RPMI8226 (cell line): Measurements from ENCODE around the gene ST3GAL3.

Experiments
- DNase-seq: peaks from one replicate; pipeline ENCODE4 v3.0.0-alpha.2; 2015

ST3GAL3 gene

DNA sequence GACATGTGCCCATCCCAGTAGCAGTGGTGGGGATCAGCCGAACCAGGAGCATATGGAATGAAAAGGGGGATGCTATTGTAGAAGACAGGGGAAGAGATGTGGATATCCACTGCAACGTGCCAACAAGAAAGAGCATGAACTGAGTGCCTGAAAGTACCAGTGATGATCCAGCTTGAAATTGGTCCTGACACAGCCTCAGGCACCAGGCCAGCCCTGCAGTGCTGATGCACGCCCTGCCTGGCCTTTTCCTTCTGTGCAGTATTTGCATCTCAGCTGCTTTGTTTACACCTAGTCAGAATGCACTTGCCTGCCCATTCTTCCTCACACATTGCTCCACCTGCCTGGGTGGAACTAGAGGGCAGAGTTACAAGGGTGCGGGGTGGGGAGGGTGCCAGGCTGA lies 176.0 kb downstream of the ST3GAL3 start:
- no peak for DNase-seq

DNA sequence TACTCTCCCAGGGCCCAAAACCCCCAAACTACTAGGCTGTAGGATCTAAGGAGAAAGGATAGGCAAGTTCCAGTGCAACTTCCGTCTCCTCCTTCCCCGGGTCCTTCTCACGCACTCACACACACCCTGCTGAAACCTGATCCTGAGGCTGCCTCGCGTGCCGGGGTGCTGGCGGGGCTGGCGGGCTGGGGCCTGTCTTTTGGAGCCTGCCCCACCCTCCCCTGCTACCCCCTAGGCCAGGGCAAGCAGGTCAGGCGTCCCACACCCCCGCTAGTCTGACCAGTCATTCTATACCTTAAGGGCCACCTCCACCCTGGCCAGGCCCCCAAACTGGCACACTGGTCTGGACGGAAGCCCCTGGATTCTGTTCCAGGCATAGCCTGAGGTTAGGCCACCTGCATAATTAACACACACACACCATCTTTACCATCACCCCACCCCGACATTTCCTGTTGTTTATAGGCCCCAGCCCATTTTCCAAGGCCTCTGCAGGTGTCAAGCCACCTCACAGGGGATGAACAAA lies 178.0 kb downstream of the ST3GAL3 start:
- DNase-seq, result no peak

DNA sequence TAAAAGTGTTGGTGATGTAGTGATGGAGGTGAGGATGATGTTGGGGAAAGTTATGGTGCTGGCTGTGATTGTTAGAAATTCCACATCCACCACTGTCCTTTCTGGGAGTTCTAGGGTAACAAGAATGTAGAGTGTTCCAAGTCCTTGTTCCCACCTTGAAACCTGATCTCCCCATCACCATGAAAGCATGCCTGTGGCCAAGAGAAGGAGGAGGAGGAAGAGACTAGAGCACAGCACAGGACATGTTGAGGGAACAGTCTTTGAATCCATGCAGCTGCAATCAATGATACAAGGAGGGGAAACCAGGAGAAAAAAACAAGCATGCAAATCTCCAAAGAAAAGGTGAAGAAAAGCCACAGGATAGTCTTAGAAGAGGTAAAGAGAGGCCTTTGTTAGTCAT lies 180.4 kb downstream of the ST3GAL3 start:
- DNase-seq, result no peak

DNA sequence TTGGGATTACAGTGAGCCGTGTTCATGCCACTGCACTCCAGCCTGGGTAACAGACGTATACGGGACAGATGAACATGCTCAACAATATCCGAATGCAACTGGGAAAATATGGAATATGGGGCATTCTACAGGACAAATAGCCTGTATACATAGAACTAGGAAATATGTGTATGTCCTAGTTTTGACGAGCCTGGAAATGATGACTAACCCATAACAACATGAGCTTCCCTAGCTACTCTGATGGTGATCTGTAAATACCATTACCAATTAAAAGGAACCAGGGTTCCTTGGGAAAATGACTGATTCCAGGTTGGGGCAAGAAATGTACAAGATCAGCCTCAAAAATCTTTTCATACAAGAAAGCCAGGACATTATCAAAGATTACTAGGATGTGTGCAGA lies 183.5 kb downstream of the ST3GAL3 start:
- DNase-seq, result no peak

DNA sequence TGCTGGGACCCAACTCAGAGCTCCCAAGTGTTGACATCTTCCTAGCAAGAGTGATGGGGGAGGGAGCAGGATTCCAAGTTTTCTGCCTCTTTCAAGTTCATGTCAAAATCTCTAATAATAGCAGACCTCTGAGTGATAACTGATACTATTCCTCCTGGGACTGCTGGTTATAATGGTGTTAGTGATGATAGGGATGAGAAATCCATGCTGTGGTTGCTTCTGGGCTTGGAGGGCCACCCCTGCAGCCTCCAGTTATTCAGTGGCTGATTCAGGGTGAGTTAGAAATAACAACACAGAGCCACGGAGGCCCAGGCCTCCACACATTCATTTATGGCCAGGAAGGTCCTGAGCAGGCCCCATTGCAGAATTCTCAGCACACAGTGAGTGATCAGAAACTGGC lies 185.7 kb downstream of the ST3GAL3 start:
- no peak for DNase-seq

DNA sequence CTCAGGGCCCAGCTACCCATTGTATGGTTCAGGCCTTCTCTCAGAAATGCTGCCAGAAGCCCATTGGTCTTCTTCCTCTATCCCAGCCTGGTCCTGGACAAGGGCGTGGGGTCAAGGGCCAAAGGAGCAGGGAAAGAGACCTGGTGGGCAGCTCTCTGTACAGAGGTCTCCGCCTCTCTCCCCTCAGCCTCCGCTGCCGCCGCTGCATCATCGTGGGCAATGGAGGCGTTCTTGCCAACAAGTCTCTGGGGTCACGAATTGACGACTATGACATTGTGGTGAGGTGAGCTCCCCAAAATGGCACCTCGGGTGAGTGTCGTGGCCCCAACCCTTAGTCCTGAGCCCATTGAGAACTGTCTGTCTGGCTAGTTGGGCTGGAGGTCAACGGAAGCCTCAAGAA lies 191.6 kb downstream of the ST3GAL3 start:
- no peak for DNase-seq

DNA sequence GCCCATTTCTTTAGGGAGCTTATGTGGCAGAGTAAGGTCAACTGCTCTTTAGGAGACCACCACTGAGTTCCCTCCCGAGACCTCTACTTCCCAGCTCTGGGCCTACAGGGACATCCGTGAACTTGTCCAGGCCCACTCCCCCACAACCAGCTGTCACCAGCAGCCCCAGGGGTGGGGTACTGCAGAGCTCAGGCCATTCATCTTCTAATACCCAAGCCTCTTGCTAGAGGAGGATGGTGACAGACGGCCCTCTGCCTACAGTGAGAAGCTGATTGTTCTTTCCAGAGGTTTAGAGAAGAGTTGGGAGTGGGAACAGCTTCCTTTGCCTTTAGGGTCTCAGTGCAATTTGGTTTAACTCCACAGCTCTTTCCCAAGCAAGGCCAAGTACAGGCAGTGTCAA lies 193.1 kb downstream of the ST3GAL3 start:
- DNase-seq, result no peak

DNA sequence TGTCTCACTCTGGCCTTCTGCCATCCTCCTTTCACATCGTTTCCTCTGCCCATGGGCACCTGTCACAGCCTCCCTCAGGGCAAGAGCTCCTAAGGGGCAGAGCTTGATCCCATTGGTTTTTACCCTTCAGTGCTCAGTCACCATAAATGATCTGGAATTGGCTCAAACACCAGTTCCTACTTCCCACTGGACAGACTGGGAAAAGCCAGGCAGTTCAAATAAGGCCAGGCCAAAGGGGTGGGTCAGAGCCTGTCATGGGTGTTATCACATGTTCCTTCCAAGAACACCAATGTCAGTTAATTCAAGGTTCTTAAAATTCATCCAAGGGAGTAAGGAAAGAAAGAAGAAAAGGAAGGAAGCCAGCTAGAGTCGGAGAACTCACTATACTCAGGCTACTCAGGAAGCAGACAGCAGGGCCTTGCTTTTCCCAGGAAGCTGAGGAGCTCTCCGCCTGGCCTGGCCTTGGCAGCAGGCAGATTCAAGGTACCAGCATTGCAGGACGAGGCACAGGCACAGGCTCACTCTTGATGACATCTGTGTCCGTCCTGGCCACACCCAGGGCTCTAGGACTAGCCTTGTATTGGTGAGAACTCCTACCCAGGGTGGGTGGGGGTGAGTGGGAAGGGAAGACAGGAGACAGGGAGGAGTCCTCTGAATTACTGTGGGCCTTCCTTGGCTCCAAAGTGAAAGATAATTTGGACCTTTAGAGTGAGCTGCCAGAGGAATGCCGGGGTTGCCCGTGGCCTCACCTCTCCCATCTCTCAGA lies 194.0 kb downstream of the ST3GAL3 start:
- no peak for DNase-seq

DNA sequence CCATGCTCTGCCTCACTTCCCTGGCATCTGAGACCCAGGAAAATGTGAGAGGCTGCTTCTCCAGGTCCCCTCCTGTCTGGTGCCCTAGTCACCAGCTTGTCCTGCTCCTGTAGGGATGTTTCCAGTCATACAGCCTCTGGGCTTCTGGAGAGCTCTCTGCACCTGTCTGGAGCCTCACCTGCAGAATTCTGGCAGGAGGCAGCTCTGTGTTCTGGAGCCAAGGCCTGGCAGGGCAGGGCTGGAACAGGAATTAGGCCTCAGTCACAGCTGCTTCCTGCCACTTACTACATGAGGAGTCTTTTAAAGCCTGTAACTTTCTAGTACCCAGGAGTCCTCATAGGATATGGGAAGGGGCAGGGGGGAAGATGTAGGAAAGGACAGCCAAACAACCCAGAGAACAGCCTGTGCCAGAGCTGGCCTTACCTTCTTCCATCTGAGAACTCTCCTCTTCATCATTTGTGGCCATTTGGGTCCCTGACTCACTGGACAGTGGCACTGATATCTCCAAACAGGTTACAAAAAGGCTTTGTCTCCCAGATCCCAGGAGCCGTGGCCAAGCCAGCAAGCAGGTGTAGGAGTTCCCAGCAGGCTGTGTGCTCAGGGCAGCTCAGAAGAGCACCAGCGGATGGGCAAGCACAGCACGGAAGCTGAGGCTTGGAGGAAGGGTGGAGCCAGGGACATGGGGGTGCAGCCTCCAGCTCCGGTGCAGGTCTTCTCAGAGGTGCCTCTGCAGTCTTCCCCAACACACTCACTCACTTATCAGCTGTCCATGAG lies 194.9 kb downstream of the ST3GAL3 start:
- DNase-seq, result no peak

DNA sequence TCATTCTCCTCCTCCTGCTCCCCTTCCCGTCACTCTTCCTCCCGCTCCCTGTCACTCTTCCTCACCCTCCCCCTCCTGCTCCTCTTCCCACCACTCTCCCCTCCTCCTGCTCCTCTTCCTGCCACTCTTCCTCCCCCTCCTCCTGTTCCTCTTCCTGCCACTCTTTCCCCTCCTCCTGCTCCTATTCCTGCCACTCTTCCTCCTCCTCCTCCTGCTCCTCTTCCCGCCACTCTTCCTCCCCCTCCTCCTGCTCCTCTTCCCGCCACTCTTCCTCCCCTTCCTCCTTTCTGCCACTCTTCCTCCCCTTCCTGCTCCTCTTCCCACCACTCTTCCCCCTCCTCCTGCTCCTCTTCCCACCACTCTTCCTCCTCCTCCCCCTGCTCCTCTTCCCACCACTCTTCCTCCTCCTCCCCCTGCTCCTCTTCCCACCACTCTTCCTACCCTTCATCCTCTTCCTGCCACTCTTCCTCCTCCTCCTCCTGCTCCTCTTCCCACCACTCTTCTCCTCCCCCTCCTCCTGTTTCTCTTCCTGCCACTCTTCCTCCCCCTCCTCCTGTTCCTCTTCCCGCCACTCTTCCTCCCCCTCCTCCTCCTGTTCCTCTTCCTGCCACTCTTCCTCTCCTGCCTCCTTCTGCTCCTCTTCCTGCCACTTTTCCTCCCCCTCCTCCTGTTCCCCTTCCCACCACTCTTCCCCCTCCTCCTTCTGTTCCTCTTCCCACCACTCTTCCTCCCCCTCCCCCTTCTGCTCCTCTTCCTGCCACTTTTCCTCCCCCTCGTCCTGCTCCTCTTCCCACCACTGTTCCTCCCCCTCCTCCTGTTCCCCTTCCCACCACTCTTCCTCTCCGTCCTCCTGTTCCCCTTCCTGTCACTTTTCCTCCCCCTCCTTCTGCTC lies 197.6 kb downstream of the ST3GAL3 start:
- DNase-seq, result no peak

DNA sequence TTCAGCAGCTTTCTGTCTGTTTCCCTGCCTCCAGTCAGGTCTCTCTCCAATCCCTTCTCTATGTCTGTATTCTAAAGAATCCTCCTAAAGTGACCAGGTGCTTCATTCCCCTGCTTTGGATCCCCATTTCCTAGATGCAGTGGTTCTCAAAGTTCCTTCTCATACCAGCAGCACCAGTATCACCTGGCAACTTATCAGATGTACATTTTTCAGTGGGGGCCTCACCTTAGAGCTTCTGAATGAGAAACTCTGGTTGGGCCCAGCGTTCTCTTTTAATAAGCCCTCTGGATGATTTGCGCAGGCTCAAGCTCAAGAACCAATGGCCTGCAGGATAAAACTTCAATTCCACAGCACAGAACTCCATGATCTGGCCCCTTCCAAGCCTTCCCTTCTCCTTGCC lies 200.9 kb downstream of the ST3GAL3 start:
- DNase-seq, result no peak

DNA sequence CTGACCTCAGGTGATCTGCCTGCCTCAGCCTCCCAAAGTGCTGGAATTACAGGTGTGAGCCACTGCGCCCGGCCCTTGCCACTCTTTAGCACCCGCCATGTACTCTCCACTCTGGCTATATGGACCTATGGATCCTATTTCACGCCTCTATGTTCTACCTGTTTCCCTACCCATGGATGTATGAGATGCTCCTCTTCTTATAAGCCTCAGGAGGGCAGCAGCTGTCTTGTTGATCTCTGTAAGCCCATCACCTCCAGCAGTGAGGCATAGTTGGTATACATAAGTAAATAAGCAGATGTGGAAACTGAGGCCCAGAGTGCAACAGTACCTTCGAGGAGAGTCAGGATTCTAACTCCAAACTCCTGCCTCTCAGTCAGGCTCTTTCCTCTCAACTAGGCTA lies 201.5 kb downstream of the ST3GAL3 start:
- no peak for DNase-seq

DNA sequence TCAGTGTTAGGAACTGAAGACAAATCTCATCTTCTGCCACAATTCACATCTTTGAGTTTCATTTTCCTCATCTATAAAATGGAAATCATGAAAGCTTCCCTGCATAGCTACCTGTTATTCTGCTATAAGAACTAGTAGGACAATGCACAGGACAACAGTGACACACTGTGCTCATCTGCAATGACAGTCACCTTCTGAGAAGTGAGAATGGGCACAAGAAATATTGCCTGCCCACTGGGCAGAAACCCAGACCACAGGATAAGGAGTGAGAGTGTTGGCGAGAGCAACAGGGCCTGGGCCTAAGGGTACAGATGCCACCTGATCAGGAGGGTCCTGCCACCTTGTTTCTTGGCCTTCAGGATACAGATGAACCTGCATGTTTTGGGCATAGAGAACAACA lies 203.0 kb downstream of the ST3GAL3 start:
- peak; percentile 24 for DNase-seq

DNA sequence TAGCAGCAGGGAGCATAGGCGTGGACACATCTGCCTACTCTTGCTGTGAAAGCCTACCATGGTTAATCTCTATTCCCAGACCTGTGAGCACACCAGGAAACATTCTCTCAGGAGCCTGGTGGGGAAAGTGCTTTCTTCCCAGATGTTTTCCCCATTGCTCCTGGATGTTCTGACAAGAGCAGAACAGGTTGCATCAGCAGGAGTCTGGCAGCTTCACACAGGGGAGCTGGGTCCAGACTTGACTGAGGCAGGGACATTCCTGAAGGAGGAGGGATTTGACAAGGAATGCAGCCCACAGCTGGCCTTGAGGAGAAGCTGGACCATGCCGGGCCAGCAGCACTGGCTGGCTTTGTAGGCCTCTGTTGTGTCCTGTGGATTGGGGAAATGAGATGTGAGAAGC lies 205.3 kb downstream of the ST3GAL3 start:
- no peak for DNase-seq

DNA sequence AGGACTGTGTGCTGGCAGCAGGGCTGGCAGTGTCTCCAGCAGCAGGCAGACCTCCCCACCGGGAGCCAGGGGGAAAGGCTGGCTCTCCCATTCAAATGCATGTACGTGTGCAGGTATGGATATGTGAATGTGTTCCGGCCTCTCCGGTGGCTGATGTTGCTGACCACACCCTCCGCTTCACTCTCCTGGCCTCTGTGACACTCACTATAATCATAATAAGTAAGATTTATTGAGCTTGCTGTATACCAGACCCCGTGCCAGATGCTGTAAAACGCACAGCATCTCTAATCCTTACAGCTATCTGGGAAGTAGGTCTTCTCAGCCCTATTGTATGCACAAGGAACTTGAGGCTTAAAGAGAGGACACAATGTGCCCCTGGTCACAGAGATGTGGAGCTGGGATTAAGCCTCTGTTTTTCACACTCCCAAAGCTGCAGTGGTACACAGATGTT lies 205.7 kb downstream of the ST3GAL3 start:
- no peak for DNase-seq

DNA sequence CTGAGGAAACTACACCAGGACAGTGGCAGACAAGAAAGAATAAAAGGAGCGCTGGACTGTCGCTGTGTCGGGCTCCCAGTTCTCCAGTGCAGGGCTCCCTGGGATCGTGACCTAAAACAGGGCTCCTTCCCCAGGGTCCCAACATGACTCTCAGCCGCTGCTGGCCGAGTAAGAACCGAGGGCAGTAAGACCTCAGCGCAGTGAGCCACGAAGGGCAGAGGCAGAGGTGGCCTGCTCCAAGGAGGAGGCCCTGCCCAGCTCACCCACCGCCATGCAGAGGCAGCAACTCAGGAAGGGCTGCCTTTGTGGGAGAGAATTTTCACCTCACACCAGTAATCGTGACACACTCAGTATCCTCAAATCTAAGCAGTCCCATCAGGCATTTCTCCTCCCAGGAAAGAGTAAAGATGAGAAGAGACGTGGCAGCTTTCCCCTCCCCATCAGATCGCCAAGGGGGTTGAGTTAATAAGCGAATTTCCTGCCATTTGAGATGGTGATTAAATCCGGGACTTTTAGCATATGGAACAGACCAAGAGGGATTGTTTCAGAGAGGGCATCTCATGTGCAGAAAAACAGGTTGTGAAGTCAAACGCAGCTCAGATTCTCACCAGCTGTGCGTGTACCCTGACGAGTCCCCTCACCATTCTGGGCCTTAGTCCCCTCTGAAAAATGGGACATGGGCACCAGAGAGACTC lies 206.5 kb downstream of the ST3GAL3 start:
- no peak for DNase-seq

DNA sequence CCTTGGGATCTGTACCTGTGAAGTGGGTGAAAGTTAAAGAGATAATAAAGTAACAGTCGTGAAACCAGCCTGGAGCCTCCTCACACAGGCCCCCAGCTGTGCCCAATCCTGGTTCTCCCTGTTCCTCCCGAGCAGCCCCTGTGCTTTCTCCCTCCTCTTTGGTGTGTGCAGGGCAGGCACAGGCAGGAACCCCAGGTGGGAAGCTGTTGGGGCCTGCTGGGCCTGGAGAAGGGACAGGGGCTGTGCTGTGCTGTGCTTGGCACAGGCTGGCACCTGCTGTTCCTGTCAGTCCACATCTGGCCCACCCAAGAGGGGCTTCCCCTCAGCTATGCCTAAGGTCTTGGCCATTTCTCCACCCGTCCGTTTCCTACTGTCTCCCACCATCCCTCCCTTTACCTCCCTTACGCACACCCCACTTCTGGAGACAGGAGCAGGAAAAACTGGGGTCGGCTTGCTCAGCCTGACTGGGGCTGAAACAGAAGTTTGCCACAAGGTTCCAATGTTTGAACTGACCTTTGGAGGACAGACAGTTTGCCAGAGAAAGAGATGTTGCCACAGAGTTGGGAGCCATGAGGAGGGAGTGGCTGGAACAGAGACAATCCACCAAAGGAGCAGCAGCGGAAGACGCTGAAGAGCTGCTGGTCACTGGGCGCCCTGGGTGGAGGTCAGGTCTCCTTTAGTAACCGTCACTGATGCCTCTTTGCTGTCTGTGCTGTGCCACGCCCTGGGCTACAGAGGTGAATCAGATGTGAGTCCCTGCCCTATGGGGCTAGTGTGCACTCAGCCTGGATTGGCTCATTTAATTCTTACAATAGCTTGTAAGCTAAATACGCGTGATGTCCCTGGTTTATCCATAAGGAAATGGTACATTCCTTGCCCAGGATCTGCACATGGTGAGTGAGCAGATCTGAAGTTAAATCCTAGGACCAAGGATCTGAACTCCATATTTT lies 207.5 kb downstream of the ST3GAL3 start:
- no peak for DNase-seq

DNA sequence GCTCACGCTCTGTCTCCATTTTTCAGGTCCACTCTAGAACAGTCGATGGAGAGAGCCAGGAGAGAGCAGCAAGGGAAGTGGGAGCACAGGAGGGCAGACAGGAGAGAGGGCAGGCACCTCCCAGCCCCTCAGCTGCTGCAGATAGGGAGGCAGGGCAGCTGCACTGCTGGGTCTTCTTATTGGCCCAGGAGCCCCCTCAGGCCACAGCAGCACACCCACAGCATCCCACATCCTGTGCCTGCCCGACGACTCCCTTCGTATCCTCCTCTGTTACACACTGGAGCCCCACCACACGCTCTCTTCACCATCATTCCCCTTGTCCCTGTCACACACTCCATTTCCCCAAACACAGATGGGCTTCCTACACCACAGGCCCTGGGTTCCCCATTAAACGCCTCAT lies 212.6 kb downstream of the ST3GAL3 start:
- DNase-seq, result no peak

DNA sequence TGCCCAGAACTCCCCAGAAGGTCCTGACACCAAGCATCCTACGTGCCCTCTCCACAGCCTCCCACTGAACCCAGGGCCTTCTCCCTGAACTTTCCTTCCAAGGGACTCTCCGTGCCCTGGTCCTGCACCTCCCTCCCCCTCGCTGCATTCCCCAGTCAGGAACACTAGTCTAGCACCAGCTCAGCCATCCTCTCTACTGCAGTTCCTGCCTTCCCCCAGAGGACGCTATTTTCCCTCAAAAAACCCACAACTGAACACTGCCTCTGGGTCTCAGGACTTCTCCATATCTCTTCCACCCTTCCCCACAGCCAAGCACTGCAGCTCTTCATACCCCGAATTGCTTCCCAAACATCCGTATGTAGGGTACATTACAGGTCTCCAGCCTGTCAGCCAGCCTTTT lies 213.7 kb downstream of the ST3GAL3 start:
- DNase-seq, result no peak

DNA sequence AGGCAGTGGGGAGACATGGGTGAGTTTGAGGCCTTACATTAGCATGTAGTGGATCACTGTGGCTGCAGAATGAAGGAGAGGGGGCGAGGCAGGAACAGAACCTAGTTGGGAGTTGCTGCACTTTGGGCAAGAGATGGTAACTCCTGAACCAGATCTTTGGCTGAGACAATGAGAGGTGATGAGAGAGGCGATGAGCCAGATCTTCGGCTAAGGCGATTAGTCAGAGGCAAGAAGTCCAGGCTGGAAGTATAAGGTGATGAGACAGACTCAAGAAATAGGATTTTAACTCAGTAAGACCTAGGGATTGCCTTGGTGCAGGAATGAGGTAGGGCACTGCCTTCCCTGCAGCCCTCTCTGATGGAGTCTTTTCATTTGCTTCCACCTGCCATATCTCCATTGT lies 217.2 kb downstream of the ST3GAL3 start:
- DNase-seq, result no peak

DNA sequence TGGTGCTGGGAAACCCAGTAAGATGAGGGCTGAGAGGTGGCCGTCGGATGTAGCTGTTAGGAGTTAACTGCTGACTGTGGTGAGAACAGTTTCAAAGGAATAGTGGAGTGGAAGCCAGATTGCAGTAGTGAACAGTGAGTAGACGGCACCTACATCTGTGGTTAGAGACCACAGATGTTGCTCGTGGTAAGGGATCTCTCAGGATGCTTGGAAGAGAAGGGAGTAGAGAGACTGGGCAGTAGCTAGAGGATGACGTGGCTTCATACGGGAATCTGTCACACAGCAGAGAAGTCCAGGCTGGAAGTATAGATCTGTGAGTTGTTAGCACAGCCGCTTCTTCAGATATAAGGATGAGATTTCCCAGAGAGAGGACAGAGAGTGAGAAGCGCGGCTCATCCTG lies 218.5 kb downstream of the ST3GAL3 start:
- DNase-seq, result no peak
